HG03460 (cell line): ENCODE measurements around the gene PRG3.
"Not testable (repeated sequence)": the region's sequence is repeated elsewhere in the genome, so short reads cannot be mapped to it uniquely, and the experiment has no call there.

ENCODE experiments used
- ATAC-seq: cut with Tn5 transposase; IDR thresholded peaks from one replicate; pipeline ENCODE4 v1.9.1; 2021; ENCODE audit not compliant: unreplicated experiment

PRG3 gene

GRCh38 chr11:57409321-57410100 is 28.6 kb upstream of the PRG3 start:
- no peak for ATAC-seq

GRCh38 chr11:57408771-57409170 is 27.8 kb upstream of the PRG3 start:
- ATAC-seq: no peak

GRCh38 chr11:57407941-57408475 is 27.1 kb upstream of the PRG3 start:
- no peak for ATAC-seq

GRCh38 chr11:57407010-57407920 is 26.3 kb upstream of the PRG3 start:
- no peak for ATAC-seq

- peak; percentile 87 for ATAC-seq
Measured at GRCh38 chr11:57406337-57406904, 25.5 kb upstream of the PRG3 start.

- no peak for ATAC-seq
Measured at GRCh38 chr11:57405271-57405860, 24.4 kb upstream of the PRG3 start.

- no peak for ATAC-seq
Measured at GRCh38 chr11:57403802-57404147, 22.8 kb upstream of the PRG3 start.

- not testable (repeated sequence) for ATAC-seq
Measured at GRCh38 chr11:57403003-57403801, 22.3 kb upstream of the PRG3 start.

- ATAC-seq: no peak
Measured at GRCh38 chr11:57402188-57403002, 21.4 kb upstream of the PRG3 start.

- ATAC-seq: no peak
Measured at GRCh38 chr11:57399972-57400578, 19.1 kb upstream of the PRG3 start.

- ATAC-seq: no peak
Measured at GRCh38 chr11:57399221-57399620, 18.3 kb upstream of the PRG3 start.

GRCh38 chr11:57397394-57397990 is 16.5 kb upstream of the PRG3 start:
- ATAC-seq: no peak

- no peak for ATAC-seq
Measured at GRCh38 chr11:57396744-57397143, 15.8 kb upstream of the PRG3 start.

GRCh38 chr11:57395905-57396623 is 15.1 kb upstream of the PRG3 start:
- ATAC-seq: no peak

GRCh38 chr11:57394203-57394965 is 13.4 kb upstream of the PRG3 start:
- no peak for ATAC-seq

GRCh38 chr11:57392763-57393105 is 11.8 kb upstream of the PRG3 start:
- ATAC-seq: no peak

GRCh38 chr11:57392066-57392762 is 11.3 kb upstream of the PRG3 start:
- no peak for ATAC-seq
